H1 (cell line): ENCODE data around the gene HS2ST1. TPM values are rescaled to one million over a fixed set of nuclear protein-coding genes. Genes with fewer than 3 reads are reported as not detected.

Experiments
- CTCF ChIA-PET: fragments of 300-600 bp; sonication (Branson Sonifier 250); formaldehyde crosslinking; loops from one replicate; lab custom pipeline; 2021; ENCODE audit not compliant: partially characterized antibody; lab: Charles Lee
- POLR2A ChIA-PET: fragments of 300-600 bp; sonication (Branson Sonifier 250); formaldehyde crosslinking; loops from one replicate; lab custom pipeline; 2021; ENCODE audit warnings: inconsistent platforms; ENCODE audit not compliant: partially characterized antibody; lab: Charles Lee
- DNase-seq, 2 experiments: peaks; one replicate each; pipeline versions ENCODE4 v3.0.0 to v3.0.0-alpha.2; 2010 to 2022; ENCODE audit warnings: low spot score in 2 of 2, low read depth in 1 of 2, mixed read lengths in 1 of 2
- FAIRE-seq: peaks from 2 replicates; lab custom pipeline; 2011; peaks lifted over from hg19 to GRCh38; lab: Jason Lieb, UNC
- H2AFZ ChIP-seq: 2 replicates; pipeline ENCODE4 v1.8.1; 2012; ENCODE audit warnings: low read length, inconsistent platforms
- H2AK5ac ChIP-seq: 2 replicates; pipeline ENCODE4 v1.6.1; 2013; ENCODE audit warnings: low read depth, low read length
- H2BK120ac ChIP-seq: replicated peaks from 2 replicates; pipeline ENCODE3; 2013; ENCODE audit warnings: low read depth, low read length, inconsistent platforms
- H2BK12ac ChIP-seq: 2 replicates; pipeline ENCODE4 v1.6.1; 2013; ENCODE audit warnings: low read depth, low read length
- H2BK15ac ChIP-seq: 2 replicates; pipeline ENCODE4 v1.6.1; 2013; ENCODE audit warnings: low read length
- H2BK20ac ChIP-seq: 2 replicates; pipeline ENCODE4 v1.6.1; 2013; ENCODE audit warnings: low read length
- H2BK5ac ChIP-seq: 2 replicates; pipeline ENCODE4 v1.6.1; 2013; ENCODE audit warnings: low read depth, low read length
- H3K14ac ChIP-seq: 2 replicates; pipeline ENCODE4 v1.6.1; 2013; ENCODE audit warnings: inconsistent platforms; ENCODE audit not compliant: insufficient read length
- H3K18ac ChIP-seq: 2 replicates; pipeline ENCODE4 v1.6.1; 2013; ENCODE audit warnings: low read length; ENCODE audit errors: extremely low read depth
- H3K23ac ChIP-seq: 2 replicates; pipeline ENCODE4 v1.6.1; 2013; ENCODE audit warnings: inconsistent platforms; ENCODE audit not compliant: insufficient read length
- H3K23me2 ChIP-seq: 2 replicates; pipeline ENCODE4 v1.6.1; 2013; ENCODE audit warnings: low read depth, low read length
- H3K27ac ChIP-seq: 2 replicates; pipeline ENCODE4 v1.6.1; 2011; ENCODE audit warnings: low read depth, low read length, inconsistent platforms
- H3K27me3 ChIP-seq, 4 experiments: replicated peaks in 1 of 4; 1 replicate in 1 of 4; 2 replicates in 3 of 4; pipeline versions ENCODE4 v1.6.1 to v1.8.1; 2011 to 2013; ENCODE audit warnings: low read length in 3 of 4, mild to moderate bottlenecking in 3 of 4, inconsistent platforms in 2 of 4, mixed read lengths in 2 of 4, moderate library complexity in 1 of 4; ENCODE audit not compliant: control insufficient read depth in 3 of 4, insufficient read depth in 3 of 4; ENCODE audit errors: extremely low read depth in 1 of 4
- H3K36me3 ChIP-seq, 4 experiments: 2 replicates each; pipeline versions ENCODE4 v1.6.1 to v1.8.1; 2011 to 2013; ENCODE audit warnings: mild to moderate bottlenecking in 4 of 4, low read length in 3 of 4, moderate library complexity in 2 of 4, control low read depth in 1 of 4, inconsistent platforms in 1 of 4; ENCODE audit not compliant: insufficient read depth in 4 of 4, control insufficient read depth in 2 of 4
- H3K4ac ChIP-seq: replicated peaks from 2 replicates; pipeline ENCODE3; 2013; ENCODE audit warnings: low read length, low read depth, mixed read lengths, inconsistent platforms; ENCODE audit not compliant: insufficient read length
- H3K4me1 ChIP-seq, 4 experiments: replicated peaks in 1 of 4; 1 replicate in 1 of 4; 2 replicates in 3 of 4; pipeline versions ENCODE4 v1.6.1 to v1.8.1; 2011 to 2013; ENCODE audit warnings: low read length in 3 of 4, inconsistent platforms in 2 of 4, mixed read lengths in 1 of 4; ENCODE audit not compliant: insufficient read depth in 4 of 4, control insufficient read depth in 3 of 4
- H3K4me2 ChIP-seq, 2 experiments: 2 replicates each; pipeline versions ENCODE4 v1.6.1 to v1.8.1; 2011 to 2013; ENCODE audit warnings: low read depth in 2 of 2, low read length in 2 of 2, control low read depth in 1 of 2, inconsistent platforms in 1 of 2, mild to moderate bottlenecking in 1 of 2; ENCODE audit not compliant: insufficient read depth in 1 of 2
- H3K4me3 ChIP-seq, 4 experiments: fragments of 200-600, 300-600 bp in 1 of 4; sonication (generic), shearing (Covaris generic), sonication (Bioruptor Twin) in 1 of 4; 2 replicates each; pipeline versions ENCODE4 v1.5.1 to v1.8.1; 2011 to 2016; ENCODE audit warnings: low read length in 4 of 4, low read depth in 3 of 4, control low read depth in 2 of 4, inconsistent platforms in 2 of 4, mild to moderate bottlenecking in 2 of 4, mixed read lengths in 1 of 4, moderate library complexity in 1 of 4; ENCODE audit not compliant: insufficient read depth in 2 of 4; ENCODE audit errors: extremely low read depth in 1 of 4
- H3K56ac ChIP-seq: replicated peaks from 2 replicates; pipeline ENCODE3; 2013; ENCODE audit warnings: low read depth, mild to moderate bottlenecking, mixed read lengths, low read length, inconsistent platforms; ENCODE audit not compliant: insufficient read length
- H3K79me1 ChIP-seq: 2 replicates; pipeline ENCODE4 v1.6.1; 2013; ENCODE audit warnings: low read depth, low read length, control low read depth
- H3K79me2 ChIP-seq, 2 experiments: 2 replicates each; pipeline versions ENCODE4 v1.6.1 to v1.8.1; 2012 to 2013; ENCODE audit warnings: low read length in 2 of 2, mild to moderate bottlenecking in 2 of 2, inconsistent platforms in 1 of 2; ENCODE audit not compliant: insufficient read depth in 2 of 2, control insufficient read depth in 1 of 2
- H3K9ac ChIP-seq, 4 experiments: replicated peaks in 1 of 4; 1 replicate in 1 of 4; 2 replicates in 3 of 4; pipeline versions ENCODE4 v1.6.1 to v1.8.1; 2011 to 2013; ENCODE audit warnings: low read depth in 3 of 4, low read length in 3 of 4, control low read depth in 2 of 4, mild to moderate bottlenecking in 2 of 4, moderate library complexity in 2 of 4, inconsistent platforms in 1 of 4; ENCODE audit errors: extremely low read depth in 1 of 4
- H3K9me3 ChIP-seq, 2 experiments: 2 replicates each; pipeline versions ENCODE4 v1.6.1 to v1.8.1; 2012 to 2013; ENCODE audit warnings: mild to moderate bottlenecking in 2 of 2, moderate library complexity in 2 of 2, control low read depth in 1 of 2, inconsistent platforms in 1 of 2, low read depth in 1 of 2, low read length in 1 of 2, mixed read lengths in 1 of 2; ENCODE audit not compliant: insufficient read depth in 2 of 2
- H4K20me1 ChIP-seq, 2 experiments: replicated peaks in 1 of 2; 2 replicates each; pipeline versions ENCODE3 to v1.8.1; 2011 to 2013; ENCODE audit warnings: inconsistent platforms in 2 of 2, low read length in 2 of 2, mild to moderate bottlenecking in 1 of 2; ENCODE audit not compliant: insufficient read depth in 2 of 2, control insufficient read depth in 1 of 2
- H4K5ac ChIP-seq: 2 replicates; pipeline ENCODE4 v1.6.1; 2013; ENCODE audit warnings: low read length, low read depth, mixed read lengths, inconsistent platforms; ENCODE audit not compliant: insufficient read length
- H4K8ac ChIP-seq: 2 replicates; pipeline ENCODE4 v1.8.0; 2013; ENCODE audit warnings: mild to moderate bottlenecking, moderate library complexity, low read length, inconsistent platforms; ENCODE audit not compliant: insufficient read depth; ENCODE audit errors: extremely low read depth
- H4K91ac ChIP-seq: replicated peaks from 2 replicates; pipeline ENCODE3; 2013; ENCODE audit warnings: low read length, mixed read lengths, inconsistent platforms; ENCODE audit not compliant: insufficient read length
- ASH2L ChIP-seq: fragments of 200-600, 300-600 bp; sonication (generic); IDR thresholded peaks from one replicate; pipeline ENCODE4 v1.7.1; 2017; ENCODE audit warnings: low read length
- ATF3 ChIP-seq: IDR thresholded peaks from 2 replicates; pipeline ENCODE4 v1.6.1; 2011; ENCODE audit warnings: low read depth, mild to moderate bottlenecking, low read length; ENCODE audit not compliant: insufficient read depth
- HDAC6 ChIP-seq: IDR thresholded peaks from one replicate; pipeline ENCODE4 v1.7.1; 2012; ENCODE audit warnings: low read depth, mild to moderate bottlenecking, inconsistent platforms, low read length, moderate library complexity
- NANOG ChIP-seq: IDR thresholded peaks from 2 replicates; pipeline ENCODE4 v1.6.1; 2011; ENCODE audit warnings: low read length, low read depth, mild to moderate bottlenecking, inconsistent platforms; ENCODE audit not compliant: insufficient read depth, poor library complexity, severe bottlenecking
- SIRT6 ChIP-seq: IDR thresholded peaks from one replicate; pipeline ENCODE4 v1.7.1; 2012; ENCODE audit warnings: low read length, inconsistent platforms
- SUZ12 ChIP-seq: fragments of 200-600 bp; sonication (generic); IDR thresholded peaks from 2 replicates; pipeline ENCODE4 v1.6.1; 2012; ENCODE audit warnings: mild to moderate bottlenecking, inconsistent platforms, low read length, moderate library complexity, mixed read lengths
- USF2 ChIP-seq: IDR thresholded peaks from 2 replicates; pipeline ENCODE4 v1.6.1; 2011; ENCODE audit warnings: low read length, improper control_type of control experiment
- WGBS, 2 experiments: shearing (Covaris generic) in 1 of 2; methylation state at CpG; one replicate each; pipeline versions ENCODE4 v1.1.6 to v1.1.7; 2013 to 2015; ENCODE audit warnings: low lambda C conversion rate in 2 of 2, mixed read lengths in 2 of 2, inconsistent platforms in 1 of 2, low coverage in 1 of 2, missing lambda C conversion rate in 1 of 2; ENCODE audit not compliant: insufficient replicate concordance in 2 of 2, insufficient coverage in 1 of 2, insufficient read length in 1 of 2; ENCODE audit errors: extremely low coverage in 1 of 2, missing lambda C conversion rate in 1 of 2; 5-methylcytosine and 5-hydroxymethylcytosine counted together
- polyA plus RNA-seq, 7 experiments: library from polyadenylated mRNA; depleted of rRNA in 3 of 7; stranded (reverse) in 5 of 7; unstranded in 2 of 7; fragments of >200 nt in 5 of 7; fragments of 200-250 nt in 2 of 7; gene quantifications; 1 replicate in 5 of 7; 2 replicates in 1 of 7; 4 replicates in 1 of 7; pipeline versions ENCODE4 v1.2.1 to v1.2.3, GENCODE V29; 2011 to 2013; ENCODE audit warnings: missing spikeins in 2 of 7, mixed read lengths in 2 of 7
- total RNA-seq: library from RNA; stranded (reverse); fragmentation: NEBNext Ultra II Directional; extraction: Animal tissue kit (Norgen Biotek cat#: 25700); gene quantifications from 2 replicates; pipeline ENCODE4 v1.2.1, GENCODE V29; 2021

Gene HS2ST1
- total and polyA plus RNA-seq, 2 of the 8 experiments (the other 6 are each of a cell fraction or from before 2014, with no cell fraction given), result 5.2 to 28.3 TPM

DNA sequence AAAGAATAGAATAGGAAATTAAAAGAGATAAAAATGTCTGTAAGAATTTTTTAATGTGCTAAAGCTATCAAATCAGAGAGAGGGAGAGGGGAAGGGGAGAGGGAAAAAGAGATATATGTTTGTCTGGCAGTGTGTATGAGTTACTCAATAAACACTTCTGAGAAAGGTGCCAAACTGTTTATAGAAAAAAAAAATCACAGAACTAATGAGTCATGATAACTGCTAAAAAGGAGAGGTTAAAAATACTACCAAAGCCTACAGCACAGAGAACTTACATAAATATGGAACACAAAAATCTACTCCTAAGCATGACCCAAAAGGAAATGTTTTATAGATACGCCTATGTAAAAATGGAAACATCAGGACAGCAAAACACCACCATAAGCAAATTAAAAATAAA is 46.0 kb upstream of the HS2ST1 start:
- no peaks in the 10 kb centered on the region for H3K23me2 ChIP-seq
- no peak for TF ChIP-seq SIRT6
- TF ChIP-seq ATF3, result no peak
- no peak for TF ChIP-seq NANOG
- no peak for TF ChIP-seq SUZ12
- no peak for TF ChIP-seq HDAC6
- no peak for TF ChIP-seq USF2
- TF ChIP-seq ASH2L, result no peak

More for the DNA sequence above, 46.0 kb upstream of the HS2ST1 start:
- Histone ChIP-seq H3K9me3 (no peaks in the 10 kb centered on the region), H2BK120ac (no peak overlapping the region), H3K36me3 (no peaks in the 10 kb centered on the region; a peak in 1 of 8 replicates), H2BK20ac (no peak overlapping the region), H3K4me2 (no peak overlapping the region), H3K9ac (no peak overlapping the region), H3K4me3 (no peak overlapping the region), H2AFZ (no peak overlapping the region), H2BK15ac (no peak overlapping the region), H3K18ac (no peak overlapping the region), H2BK12ac (no peak overlapping the region), H4K20me1 (no peaks in the 10 kb centered on the region), H3K27me3 (no peaks in the 10 kb centered on the region), H2BK5ac (no peak overlapping the region), H3K4ac (no peak overlapping the region), H3K4me1 (peaks cover 0 to 5% (median 0%) of the 10 kb centered on the region in 4 experiments; a peak in 1 of 7 replicates), H3K79me2 (no peaks in the 10 kb centered on the region; a peak in 1 of 4 replicates), H2AK5ac (no peak overlapping the region), H3K14ac (no peak overlapping the region), H3K79me1 (no peaks in the 10 kb centered on the region), H4K91ac (no peak overlapping the region), H3K23ac (no peak overlapping the region), H3K27ac (no peak overlapping the region), H4K5ac (no peak overlapping the region), H3K56ac (no peak overlapping the region), H4K8ac (no peak overlapping the region)
- 92% methylated on average over 1 of the region's 1 CpG; no CpG with 5 or more reads in 1 of the 2 experiments for WGBS, 2 experiments
- FAIRE-seq (no peak), DNase-seq (no peak)
- CTCF ChIA-PET, result no interaction called here
- POLR2A ChIA-PET, result no interaction called here
